Adipose tissue (tissue), 3 donors: ENCODE measurements around the gene CACNA1B. TPM values are rescaled to one million over a fixed set of nuclear protein-coding genes. Genes with fewer than 3 reads are reported as not detected.
"Not testable (repeated sequence)": the region's sequence is repeated elsewhere in the genome, so short reads cannot be mapped to it uniquely, and the experiment has no call there.

Source experiments
- H3K27ac ChIP-seq: one replicate; pipeline ENCODE4 v1.5.1; 2013; ENCODE audit warnings: low read depth, low read length
- WGBS, 3 donors: extraction: QIAGEN DNeasy Blood & Tissue Kit; methylation state at CpG; one replicate each; pipeline ENCODE4 v1.1.7; 2013; 5-methylcytosine and 5-hydroxymethylcytosine counted together
- polyA plus RNA-seq, 3 donors: library from polyadenylated mRNA; stranded (reverse); fragments of 200-250 nt; gene quantifications; one replicate each; pipeline ENCODE4 v1.2.3, GENCODE V29; 2013
- donor health status: healthy with polysubstance abuse.
- donor health status: Bipolar disorder and iron deficiency.
- donor health status: healthy.

CACNA1B gene
- under 1 TPM in 2 of 3 donors, not detected in 1; 0.04 to 0.20 TPM for polyA plus RNA-seq

DNA sequence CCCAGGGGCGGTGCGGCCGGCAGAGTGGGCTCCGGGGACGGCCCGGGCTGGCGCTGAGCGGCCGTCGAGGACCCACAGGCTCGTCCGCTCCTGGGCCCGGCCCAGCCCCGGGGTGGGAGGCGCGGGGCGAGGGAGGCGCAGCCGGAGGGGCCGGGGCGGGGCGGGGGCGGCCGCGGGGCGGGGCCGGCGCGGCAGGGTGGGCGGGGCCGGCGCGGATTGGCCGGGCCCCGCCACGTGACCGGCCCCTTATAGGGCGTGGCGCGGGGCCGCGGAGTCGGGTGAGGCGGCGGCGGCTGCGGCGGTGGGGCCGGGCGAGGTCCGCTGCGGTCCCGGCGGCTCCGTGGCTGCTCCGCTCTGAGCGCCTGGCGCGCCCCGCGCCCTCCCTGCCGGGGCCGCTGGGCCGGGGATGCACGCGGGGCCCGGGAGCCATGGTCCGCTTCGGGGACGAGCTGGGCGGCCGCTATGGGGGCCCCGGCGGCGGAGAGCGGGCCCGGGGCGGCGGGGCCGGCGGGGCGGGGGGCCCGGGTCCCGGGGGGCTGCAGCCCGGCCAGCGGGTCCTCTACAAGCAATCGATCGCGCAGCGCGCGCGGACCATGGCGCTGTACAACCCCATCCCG is at the start of gene CACNA1B:
Gene CACNA1B, plus strand, starts transcription at position 277 of the 617 bp plus-strand sequence. Its CDS starts 152 bp downstream, at position 429.
- not testable (repeated sequence) for H3K27ac ChIP-seq
- whole genome bisulfite sequencing, 3 donors: 1 to 8% (median 7%) methylated on average over 28 to 85 of the region's 95 CpGs

DNA sequence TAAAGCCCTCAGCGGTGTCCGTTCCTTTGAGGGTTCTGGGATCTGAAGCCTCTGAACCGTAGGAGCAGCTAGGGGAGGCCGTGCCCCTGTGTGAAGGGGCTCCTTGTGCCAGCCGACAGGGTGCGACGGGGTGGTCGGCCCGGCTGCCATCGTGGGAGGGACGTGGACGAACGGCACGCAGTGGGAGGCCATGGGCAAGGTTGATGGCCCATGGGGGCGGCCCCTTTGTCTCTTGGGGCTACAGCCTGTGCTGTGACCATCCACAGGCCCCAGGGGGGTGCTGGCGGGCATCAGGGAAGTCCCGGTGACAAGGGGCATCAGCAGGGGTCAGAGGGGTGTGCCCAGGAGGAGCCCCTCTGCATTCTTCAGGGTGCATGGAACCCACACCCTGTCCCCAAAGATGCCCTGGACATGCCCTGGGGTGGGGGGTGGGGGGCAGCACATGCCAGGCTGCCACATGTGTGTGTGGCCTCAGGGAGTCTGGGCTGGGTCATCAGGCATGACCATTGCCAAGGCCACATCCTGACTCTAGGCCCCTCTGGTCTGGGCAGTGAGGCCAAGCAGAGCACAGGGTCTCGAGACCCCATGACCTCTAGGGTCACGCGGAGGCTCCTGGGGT is 49.6 kb upstream of the CACNA1B start:
- H3K27ac ChIP-seq: no peak overlapping the region
- 98 to 99% (median 98%) methylated on average over 18 to 20 of the region's 20 CpGs for WGBS, 3 donors

DNA sequence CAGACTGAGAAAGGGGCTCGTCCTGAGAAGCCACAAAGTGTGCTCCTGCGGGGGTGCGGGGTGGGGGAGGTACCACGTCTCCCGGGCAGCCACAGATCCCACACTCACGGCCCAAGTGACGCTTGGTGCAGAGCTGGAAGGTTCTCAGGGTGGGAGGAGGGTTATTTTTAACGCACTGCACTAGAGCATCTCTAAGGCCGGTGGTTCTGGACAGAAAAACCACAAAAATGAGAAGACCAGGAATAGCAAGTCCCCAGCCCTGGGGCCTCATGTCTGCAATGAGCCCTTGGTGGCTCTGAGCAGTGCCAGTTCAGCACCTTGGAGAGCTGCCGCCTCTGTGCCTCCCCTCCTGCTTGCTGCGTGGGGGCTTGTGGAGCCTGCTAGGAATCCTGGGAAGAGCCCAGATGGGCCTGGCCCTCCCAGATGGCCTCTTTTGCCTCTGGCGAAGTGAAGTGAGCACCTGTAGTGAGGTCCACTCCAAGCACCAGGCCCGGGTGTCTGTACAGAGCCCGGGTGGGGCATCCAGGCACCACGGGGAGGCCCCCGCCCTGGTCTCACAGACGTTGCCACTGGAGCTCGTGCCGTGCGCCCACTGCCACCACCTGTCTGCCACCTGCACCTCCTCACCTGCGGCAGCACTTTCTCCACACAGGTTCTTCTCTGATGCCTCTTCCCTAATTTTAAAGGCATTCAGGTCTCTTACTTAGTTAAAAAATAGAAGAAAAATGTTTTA is 48.9 kb upstream of the CACNA1B start:
- 85 to 91% (median 88%) methylated on average over 21 of the region's 21 CpGs for WGBS, 3 donors
- no peak overlapping the region for H3K27ac ChIP-seq

DNA sequence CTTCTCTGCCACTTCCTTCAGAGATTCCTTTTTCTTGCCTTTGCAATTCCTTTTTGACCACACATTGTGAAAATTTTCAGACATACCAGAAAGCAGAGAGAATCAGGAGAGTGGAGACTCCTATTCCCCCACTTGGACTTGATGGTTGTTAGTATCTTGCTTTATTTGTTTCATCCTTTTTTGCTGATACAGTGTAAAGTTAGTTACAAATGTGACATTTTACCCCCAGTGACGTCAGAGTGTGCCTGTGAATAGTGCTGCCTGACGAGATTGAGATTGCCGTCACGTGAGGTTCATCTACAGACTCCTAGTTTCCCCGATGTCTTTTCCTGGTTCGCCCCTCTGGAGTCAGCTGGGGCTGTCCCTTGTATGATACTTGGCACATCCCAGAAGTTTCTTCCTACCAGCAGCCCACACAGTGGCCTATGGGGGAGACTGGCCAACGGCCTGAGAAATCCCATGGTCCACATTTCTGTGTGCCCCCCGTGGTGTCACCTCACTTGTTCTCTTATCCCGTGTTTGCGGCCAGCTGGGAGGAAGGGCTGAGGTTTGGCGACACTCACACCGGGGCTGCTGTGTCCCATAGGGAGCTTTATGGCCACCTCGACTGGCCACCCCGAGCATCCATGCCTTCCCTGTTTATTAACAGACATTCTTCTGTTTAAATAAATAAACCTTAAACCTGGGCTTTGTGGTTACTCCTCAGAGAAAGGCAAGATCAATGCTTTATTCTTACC is 48.2 kb upstream of the CACNA1B start:
- H3K27ac ChIP-seq: no peak overlapping the region

DNA sequence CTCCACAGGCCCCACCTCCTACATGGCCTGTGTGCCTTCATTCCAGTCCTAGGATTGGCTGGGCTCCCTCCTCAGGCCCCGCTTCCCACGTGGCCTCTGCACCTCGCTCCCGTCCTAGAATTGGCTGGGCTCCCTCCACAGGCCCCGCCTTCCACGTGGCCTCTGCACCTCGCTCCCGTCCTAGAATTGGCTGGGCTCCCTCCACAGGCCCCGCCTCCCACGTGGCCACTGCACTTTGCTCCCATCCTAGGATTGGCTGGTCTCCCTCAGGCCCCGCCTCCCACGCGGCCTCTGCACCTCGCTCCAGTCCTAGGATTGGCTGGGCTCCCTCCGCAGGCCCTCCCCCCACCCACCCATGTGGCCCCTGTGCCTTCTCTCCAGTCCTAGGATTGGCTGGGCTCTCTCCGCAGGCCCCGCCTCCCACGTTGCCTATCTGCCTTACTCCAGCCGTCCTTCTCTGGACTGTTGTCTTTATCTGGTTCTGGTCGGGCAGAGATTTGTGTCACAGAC is 45.3 kb upstream of the CACNA1B start:
- no peak overlapping the region for H3K27ac ChIP-seq
- 97% methylated on average over 20 of the region's 20 CpGs for WGBS, 3 donors

More for the DNA sequence above, 48.2 kb upstream of the CACNA1B start:
- WGBS, 3 donors: 94 to 95% (median 95%) methylated on average over 14 of the region's 14 CpGs

DNA sequence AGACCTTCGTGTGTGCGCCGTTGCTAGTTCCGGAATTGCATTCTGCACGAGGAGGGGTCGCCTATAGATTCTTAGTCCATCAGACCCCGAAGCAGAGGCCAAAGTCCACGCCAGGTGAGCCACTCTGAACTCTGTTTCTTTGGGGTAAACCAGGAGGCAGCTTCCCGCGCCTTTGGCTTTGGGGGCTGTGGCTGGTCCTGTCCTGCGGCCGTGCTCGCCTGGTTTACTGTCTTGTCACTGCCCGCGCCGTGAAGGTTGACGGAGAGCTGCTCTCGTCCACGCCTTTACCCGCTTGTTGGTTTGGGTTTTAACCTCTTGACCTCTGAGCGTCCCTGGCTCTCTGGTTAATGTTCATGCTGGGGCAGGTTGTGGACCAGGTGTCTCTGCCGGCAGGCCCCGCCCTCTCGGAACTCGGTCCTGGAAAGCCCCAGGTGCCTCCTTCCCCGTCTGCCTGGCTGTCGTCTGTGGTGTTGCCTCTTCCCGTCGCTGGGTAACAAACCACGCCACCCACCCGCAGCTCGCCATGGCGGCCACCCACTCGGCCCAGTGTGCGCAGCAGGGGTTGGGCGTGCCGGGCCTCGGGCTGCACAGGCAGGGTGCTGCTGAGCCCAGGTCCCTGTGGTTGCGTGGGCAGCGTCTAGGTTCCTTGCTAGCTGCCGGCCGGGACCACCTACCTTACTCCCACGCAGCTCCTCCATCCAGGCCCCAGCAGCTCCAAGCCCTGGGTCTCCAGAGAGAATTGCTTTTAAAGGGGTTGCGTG is 44.6 kb upstream of the CACNA1B start:
- no peak overlapping the region for H3K27ac ChIP-seq
- 96 to 97% (median 96%) methylated on average over 42 to 44 of the region's 44 CpGs for WGBS, 3 donors

DNA sequence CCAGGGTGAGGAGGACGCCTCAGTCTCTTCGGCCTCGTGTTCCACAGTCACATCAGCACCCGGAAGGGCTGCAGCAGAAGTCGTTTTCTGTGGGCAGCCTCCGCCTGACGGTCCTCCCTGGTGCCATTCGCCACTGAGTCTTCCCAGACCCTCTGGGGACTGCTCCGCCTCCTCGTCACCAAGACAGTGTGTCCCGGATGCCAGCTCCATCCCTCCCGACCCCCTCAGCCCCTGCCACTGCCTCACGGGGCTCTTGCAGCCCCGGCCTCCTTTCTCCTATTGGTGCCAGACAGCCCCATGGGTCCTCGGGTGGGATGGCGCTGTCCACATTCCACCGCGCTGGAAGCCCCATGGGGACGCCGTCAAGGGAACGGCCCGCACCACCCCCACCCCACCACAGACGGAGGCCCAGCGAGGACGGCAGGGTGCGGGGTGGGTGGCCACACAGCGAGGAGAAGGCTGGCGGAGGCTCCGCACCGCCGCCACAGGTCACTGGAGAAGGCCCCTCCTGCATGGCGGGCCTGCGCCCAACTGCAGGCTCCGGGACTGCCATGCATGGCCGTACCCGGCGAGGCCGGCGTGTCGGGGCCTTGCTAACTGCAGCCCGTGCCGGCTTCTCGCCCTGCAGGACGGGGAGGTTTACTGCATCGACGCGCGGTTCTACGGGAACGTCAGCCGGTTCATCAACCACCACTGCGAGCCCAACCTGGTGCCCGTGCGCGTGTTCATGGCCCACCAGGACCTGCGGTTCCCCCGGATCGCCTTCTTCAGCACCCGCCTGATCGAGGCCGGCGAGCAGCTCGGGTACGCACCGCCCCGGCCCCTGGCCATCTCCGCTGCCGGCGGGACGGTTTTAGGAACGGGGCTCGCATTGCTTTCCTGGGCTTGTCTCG is 43.6 kb upstream of the CACNA1B start:
- 96 to 98% (median 98%) methylated on average over 54 to 73 of the region's 73 CpGs for WGBS, 3 donors
- H3K27ac ChIP-seq: no peak overlapping the region

DNA sequence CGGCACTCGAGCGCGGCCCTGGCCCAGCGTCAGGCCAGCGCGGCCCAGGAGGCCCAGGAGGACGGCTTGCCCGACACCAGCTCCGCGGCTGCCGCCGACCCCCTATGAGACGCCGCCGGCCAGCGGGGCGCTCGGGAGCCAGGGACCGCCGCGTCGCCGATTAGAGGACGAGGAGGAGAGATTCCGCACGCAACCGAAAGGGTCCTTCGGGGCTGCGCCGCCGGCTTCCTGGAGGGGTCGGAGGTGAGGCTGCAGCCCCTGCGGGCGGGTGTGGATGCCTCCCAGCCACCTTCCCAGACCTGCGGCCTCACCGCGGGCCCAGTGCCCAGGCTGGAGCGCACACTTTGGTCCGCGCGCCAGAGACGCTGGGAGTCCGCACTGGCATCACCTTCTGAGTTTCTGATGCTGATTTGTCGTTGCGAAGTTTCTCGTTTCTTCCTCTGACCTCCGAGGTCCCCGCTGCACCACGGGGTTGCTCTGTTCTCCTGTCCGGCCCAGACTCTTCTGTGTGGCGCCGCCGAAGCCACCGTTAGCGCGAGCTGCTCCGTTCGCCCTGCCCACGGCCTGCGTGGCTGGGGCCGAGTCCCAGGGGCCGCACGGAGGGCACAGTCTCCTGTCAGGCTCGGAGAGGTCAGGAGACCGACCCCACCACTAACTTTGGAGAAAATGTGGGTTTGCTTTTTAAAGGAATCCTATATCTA is 42.6 kb upstream of the CACNA1B start:
- WGBS, 3 donors: 97 to 98% (median 98%) methylated on average over 65 to 66 of the region's 66 CpGs
- H3K27ac ChIP-seq: no peak overlapping the region

DNA sequence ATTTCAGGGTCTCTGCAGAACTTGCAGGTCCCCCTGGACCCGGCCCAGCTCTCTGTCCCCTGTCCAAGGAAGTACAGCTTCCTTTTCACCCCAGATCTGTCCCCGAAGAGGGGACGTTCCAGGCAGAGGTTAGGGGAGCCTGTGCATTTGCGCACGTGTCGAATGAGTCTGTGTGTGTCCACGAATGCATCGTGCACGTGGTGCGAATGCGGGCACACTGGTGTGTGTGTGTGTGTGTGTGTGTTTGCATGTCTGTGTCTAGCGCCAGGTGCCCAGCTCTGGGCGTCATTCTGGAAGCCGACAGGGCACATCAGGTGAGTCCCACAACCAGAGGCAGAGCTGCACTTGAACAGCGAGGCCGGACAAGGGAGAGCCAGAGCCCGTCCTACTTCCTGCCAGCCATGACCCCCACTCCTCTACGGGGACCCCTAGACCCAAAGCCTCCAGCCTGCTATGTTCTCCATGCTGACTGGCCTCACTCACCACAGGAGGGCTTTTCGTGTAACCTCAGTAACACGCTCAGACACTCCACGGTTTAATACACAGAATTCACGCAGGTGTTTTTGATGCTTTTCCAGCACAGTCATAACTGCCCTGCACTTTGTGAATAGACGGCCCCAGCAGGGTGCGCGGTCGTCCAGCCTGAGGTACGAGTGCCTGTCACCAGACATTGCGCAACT is 41.3 kb upstream of the CACNA1B start:
- WGBS, 3 donors: 90 to 94% (median 93%) methylated on average over 28 of the region's 28 CpGs

DNA sequence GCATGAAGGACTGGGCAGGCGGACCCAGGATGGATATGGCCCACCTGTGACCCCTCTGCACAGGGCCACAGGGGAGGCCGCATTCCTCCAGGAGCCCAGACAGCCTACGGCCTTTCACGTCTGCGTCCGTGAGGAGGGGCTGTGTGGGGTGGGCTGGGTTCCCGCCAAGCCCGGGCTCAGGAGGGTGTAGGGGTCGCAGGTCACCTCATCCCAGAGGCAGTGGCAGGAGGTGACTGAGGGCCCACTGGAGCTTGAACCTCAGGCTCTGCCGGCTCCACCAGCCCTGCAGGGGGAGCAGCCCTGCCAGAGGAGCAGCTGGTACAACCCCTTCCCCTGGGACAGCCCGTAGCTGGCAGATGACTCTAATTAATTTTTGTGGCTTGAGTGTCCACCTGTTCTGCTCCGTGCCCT is 40.7 kb upstream of the CACNA1B start:
- no peak overlapping the region for H3K27ac ChIP-seq
- 73 to 77% (median 77%) methylated on average over 12 of the region's 12 CpGs for WGBS, 3 donors

More for the DNA sequence above, 41.3 kb upstream of the CACNA1B start:
- H3K27ac ChIP-seq: no peak overlapping the region

DNA sequence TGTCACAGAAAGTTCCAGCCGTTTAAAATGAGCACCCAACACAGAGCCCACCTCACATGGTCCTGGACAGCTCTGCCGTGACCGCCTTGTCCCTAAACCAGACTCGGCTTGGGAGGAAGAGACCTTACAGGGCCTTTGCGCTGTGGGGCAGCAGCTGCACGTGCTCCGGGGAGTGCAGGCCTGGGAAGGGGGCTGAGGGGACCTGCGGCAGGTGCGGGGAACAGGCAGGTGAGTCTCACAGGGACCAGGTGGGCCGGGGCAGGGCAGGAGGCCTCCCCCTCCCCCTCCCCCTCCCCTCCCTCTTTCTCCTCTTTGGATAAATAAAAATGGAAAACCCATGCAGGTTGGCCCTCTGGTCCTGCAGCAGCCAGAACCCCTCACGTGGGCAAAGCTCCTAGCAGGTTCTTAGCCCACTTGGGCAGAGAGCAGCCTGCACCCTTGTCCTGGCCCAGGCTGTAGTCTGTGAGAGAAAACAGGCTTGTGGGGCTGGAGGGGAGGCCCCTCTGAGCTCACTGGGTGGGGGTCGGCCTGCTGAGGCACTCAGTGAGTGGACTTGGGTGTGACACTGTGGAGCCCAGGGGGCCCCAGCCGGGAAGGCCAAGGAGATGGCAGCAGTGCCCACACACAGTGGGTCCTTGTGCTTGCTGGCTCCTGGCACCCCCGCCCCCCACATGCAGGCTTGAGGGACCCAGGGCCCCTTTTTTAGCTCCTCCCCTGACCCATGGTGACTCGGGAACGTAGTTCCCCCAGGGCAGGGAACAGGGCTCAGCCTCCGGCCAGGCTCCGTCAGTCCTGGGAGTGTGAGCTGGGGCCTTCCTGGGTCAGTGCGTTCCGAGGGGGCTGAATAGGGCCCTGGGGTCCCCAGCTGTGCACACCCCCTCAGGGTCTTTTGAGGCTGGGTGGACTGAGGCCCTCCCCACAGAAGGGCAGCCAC is 40.0 kb upstream of the CACNA1B start:
- no peak overlapping the region for H3K27ac ChIP-seq
- 91 to 95% (median 94%) methylated on average over 19 to 20 of the region's 20 CpGs for WGBS, 3 donors

DNA sequence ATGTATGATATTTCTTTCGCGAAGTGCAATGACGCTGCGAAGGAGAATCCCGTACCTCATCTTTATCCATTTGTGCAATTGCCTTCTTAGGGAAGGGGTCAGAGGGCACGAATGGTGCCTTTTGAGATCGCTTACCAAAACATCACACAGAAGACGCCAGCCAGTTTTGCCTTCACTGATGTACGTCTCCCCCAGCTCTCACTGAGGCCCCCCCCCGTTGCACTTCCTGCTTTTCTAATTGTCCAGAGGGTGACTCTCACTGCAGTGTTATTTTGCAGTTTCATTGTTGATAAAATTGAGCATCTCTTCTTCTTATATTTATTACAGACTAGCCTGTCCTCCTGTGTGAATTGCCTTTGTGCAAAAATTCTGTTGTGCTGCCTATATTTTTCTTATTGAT is 39.0 kb upstream of the CACNA1B start:
- 94 to 97% (median 95%) methylated on average over 10 of the region's 10 CpGs for WGBS, 3 donors

DNA sequence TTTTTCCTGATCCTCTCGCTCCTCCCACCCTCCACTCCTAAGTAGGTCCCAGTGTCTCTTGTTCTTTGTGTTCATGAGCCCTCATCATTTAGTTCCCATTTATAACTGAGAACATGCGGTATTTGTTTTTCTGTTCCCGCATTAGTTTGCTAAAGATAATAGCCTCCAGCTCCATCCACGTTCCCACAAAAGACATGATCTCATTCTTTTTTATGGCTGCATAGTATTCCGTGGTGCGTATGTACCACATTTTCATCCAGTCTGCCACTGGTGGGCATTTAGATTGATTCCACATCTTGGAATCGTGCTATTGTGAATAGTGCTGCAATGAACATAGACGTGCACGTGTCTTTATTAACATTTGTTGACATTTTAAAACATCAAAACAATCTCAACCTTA is 34.2 kb upstream of the CACNA1B start:
- 83 to 94% (median 91%) methylated on average over 9 of the region's 9 CpGs for WGBS, 3 donors
- no peak overlapping the region for H3K27ac ChIP-seq

More for the DNA sequence above, 39.0 kb upstream of the CACNA1B start:
- H3K27ac ChIP-seq: no peak overlapping the region

DNA sequence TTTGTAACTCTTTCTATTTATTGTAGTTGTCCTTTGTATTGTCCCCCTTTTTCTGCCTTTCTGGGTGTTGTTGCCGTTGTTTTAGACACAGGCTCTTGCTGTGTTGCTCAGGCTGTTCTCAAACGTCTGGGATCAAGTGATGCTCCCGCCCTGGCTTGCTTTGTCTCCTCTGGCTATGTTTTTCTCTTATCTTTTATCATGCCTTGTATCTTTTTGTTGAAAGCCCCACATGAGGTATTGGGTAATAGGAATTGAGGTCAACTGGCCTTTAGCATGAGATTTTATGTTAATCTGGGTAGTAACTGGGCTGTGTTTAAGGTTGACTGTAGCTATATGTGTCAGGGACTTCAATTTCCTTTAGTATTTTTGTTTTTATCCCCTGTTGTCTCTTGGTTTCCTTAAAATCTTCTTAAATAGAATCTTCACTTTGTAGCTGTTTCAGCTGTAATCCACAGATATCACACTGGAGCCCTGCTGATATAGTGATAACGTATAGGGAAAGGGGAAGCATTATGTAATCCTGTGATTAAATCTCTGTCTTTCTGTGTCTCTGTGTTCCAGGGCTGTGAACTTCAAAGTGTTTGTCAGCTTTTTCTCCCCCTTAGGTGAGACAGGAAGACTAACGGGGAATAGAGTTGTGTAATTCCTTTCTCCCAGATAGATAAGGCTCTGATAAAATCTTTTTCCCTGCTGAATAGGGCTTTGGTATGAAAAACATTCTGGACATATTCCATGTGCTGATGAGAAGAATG is 25.9 kb upstream of the CACNA1B start:
- H3K27ac ChIP-seq: no peak overlapping the region
- WGBS, 3 donors: 48 to 58% (median 51%) methylated on average over 5 of the region's 5 CpGs
